Kasumi-1 (cell line): ENCODE data around the gene ZNF19.

Experiments used
- DNase-seq, 2 experiments: peaks; one replicate each; lab custom pipeline; 2025; lab: John Stamatoyannopoulos, UW

The ZNF19 gene

DNA sequence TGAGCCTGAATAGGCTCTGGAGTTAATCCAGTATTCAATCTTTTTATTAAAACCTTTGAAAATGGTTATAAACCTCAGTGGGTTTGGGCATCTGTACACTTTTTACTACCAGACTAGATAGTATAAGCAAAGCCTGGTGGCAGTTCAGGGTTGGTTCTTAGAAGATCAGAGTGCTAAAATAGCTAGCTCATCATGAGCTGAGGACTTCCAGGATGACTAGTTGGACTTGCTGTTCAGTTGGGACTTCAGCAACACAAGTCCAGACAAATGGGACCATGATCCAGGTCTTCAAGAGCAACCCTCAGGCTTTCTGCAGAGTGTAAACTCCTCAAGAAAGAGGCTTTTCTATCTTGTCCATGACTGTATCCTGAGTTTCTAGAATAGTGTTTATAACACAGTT lies 1.2 kb upstream of the ZNF19 start:
- DNase-seq = no peak

DNA sequence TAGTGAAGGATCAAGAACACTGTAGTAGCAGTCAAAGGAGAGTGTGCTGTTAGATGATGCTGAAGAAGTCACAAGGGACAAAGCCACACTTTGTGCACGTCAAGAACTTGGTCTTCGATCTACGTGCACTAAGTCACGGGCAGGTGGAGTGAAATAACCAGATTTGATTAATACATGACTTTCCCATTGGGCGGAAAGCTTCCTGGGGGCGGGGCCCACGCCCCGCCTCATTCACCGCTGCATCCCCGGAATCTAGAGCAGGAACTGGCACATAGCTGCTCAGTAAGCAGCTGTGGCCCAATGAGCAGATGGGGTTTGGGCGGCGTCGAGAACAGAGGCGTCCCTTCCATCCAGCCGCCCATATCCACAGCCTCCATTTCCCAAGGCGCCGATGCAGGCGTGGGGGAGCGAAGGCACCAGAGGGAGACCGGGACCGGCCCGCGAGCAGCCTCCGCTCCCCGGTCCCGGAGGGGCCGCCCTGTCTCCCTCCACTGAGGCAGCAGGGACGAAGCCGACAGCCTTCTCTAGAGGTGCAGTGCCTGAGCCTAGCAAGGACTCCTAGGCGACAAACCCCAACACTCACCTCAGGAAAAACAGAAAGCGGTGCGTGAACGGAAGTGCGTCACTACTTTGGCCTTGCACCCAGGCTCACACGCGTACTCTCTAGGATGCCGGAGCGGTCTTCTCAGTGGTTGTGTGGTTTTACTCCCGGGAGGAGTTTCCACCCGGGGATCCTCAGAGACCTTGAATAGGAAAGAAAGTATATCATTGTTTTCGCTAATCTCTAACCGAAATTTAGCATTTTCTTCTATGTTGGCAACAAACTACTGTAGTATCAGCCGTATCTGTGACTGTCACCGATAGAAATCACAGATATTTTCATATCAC lies 4.9 kb downstream of the ZNF19 start:
- DNase-seq = peak; percentile 91 to 94

DNA sequence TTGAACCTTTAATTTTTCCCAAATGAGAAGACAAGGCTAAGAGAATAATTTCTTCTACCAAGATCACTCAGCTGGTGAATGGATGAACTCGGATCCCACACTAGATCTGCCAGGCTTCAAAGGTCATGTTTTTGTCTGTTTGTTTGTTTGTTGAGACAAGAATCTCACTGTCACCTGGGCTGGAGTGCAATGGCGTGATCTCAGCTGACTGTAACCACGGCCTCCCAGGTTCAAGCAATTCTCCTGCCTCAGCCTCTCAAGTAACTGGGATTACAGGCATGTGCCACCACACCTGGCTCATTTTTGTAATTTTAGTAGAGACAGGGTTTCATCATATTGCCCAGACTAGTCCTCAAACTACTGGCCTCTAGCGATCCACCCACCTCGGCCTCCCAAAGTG lies 6.6 kb downstream of the ZNF19 start:
- DNase-seq = no peak

GRCh38 chr16:71480956-71481355 lies 8.2 kb downstream of the ZNF19 start:
- DNase-seq = no peak

DNA sequence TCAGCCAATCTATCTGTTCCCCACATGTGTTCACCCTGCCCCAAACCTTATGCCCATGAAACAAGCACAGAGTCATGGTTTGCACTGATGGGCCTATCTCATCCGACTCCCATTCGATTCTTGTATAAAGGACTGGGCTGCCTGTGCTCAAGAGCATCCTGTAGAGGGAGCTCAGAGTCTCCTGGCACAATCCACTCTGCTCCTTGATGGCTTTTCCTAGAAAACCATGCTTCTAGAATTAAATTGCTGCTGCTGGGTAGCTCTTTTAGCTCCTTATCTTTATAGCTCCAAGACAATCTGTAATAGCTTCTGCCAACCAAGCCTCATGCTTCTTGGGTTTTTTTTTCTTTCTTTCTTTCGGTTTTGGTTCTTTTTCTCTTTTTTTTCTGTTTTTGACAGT lies 9.7 kb downstream of the ZNF19 start:
- DNase-seq = peak; percentile 52 to 56

DNA sequence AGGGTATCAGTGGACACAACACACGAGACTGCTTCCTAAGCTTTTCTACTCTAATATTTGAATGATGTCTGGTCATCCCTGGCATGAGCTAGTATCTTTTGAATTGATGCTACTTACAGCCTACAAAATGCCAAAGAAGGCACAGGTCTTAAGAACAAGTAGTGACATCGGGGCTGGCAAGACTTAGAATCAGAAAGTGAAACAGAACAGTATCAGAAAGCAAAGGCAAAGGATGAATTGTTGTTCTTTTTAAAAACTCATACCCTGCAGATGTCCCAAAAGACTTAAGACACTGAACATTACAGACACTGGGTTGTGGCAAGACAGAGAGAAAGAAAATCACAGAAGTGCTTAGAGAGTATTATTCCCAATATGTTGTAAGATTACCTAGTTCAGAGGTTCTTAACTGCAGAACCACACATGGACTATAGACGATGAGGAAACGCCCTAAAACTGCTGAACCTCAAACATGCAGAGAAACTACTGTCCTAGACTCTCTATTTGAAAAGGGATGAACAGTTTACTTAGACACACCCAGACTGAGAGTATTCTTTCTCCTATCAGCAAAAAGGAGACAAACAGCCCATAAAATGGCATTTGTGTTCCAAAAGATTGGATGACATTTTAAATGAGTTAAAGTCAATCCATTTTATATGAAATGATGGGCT lies 12.5 kb downstream of the ZNF19 start:
- no peak for DNase-seq

- DNase-seq = no peak
Measured at GRCh38 chr16:71474864-71475263, 14.3 kb downstream of the ZNF19 start.

DNA sequence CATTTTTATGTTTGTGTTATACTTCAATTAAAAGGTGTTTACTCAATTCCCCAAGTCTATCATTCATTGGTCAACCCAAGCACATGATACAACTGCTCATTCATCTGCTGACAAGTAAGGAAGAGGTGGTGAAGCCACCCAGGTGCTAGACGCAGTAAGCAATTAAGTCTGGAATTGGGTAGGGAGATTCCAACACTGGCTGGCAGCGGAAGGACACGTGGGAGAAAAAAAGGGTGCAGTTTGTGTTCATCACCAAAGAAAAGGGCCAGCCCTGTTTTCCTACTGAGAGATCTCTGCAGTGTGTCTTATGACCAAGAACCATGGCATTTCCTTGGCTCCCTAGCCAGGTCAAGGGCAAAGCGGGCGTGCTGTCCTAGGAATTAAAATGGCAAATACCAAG lies 15.2 kb downstream of the ZNF19 start:
- DNase-seq = no peak

DNA sequence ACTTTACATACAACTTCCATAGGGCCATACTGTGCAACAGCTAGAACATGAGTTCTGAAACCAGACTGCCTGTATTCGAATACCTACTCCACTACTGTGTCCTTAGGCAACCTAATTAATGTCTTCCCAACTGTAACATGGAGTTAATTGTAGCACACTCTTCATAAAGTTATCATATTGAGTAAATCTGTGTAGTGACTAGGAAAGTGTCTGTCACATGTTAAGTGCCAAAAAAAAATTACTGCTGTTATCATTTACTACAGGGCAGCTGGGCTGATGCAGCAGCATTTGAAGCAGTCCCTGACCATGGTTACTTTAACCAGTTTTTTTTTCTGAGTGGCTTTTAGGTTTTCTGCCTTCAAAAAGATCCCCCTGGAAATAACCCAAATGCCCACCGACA lies 16.2 kb downstream of the ZNF19 start:
- DNase-seq = no peak

DNA sequence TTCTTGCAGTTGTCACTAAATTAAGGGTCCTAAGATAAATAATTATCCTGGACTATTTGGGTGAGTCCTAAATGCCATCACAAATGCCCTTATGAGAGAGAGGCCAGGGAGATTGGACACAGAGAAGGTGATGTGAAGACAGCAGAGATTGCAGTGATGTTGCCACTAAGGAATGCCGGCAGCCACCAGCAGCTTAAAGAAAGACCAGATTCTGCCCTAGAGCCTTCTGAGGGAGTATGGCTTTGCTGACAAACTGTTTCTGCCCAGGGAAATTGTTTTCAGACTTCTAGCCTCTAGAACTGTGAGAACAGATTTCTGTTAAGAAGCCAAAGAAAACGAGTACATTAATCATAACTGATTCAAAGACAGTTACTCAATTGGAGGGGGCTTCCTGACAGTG lies 17.1 kb downstream of the ZNF19 start:
- no peak for DNase-seq

DNA sequence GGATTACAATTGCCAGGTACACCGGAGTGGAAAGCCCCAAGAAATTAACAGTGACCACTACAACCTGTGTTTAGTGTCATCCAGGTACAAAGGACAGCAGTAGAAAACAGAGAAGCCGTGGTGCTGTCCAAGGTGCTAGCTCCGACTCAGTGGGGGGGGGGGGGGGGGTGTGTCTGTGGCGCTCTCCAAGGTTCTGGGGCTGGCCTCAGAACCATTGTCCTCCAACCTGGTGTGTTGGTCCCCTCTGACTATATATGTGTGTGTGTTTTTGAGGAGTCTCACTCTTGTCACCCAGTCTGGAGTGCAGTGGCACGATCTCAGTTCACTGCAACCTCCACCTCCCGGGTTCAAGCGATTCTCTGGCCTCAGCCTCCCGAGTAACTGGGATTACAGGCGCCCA lies 21.3 kb downstream of the ZNF19 start:
- peak; percentile 50 to 57 for DNase-seq

GRCh38 chr16:71464231-71464630 lies 24.9 kb downstream of the ZNF19 start:
- no peak for DNase-seq

DNA sequence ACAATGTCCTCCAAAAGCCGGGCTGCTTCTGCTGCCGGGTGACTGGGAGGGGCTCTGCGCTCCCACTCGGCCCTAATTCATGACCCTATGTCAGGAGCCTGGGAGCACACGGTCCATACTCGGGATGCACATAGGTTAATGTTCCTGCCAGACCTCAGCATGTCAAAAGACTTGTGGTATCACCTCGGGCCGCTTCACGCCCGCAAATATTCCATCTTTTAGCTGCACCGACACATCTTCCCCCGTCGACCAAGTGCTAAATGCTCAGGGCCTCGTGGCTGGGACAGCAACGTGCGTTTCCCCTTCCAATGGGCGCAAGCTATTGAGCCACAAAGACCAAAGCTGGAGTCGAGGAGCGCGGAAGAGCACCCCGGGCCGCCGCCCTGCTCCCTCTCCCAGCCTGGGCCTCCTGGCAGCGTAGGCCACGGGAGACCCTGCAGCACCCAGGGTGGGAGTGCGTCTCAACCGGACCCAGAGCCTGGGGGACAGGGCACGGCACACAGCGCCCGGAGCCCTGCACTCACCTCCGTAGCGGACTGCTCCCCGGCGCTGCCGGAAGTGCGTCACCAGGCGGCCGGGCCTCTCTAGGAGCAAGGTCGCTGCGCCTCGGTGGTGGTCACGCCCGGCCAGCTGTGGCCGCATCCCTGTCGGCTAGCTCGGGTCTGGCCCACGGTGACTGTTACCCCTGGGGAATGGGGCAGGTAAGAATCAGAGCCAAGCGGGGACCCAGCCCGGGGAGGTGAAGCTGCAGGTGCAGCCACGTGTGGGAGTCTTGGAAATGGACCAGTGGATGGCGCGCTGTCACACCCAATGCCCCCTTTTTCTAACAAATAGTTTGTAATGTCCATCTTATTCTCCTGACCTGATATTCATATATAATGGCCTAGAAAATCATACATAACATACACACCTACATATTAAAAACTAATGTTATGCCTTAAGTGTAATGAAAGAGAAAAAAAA lies 27.2 kb downstream of the ZNF19 start, which contains the start of gene ZNF23:
Gene ZNF23 (minus strand): TSS at position 562 of the 963 bp plus-strand sequence. CDS start 5,451 bp downstream, outside the sequence.
- DNase-seq = peak; percentile 57 to 63

DNA sequence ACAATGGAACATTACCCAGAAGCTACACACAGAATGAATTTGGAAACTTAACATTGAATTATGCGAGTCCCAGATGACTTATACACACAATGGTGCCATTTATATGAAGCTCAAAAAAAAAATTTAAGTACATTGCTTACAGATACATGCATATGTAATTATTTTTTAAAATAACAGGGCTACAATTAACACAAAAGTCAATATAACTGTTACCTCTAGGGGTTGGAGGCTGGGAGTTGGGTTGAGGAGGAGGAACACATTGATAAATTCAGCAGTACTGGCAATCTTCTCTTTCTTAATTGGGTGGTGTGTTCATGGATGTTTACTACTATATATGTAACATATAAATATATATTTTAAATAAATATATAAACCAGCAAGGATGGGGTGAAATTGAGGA lies 28.2 kb downstream of the ZNF19 start:
- peak; percentile 16 to 17 for DNase-seq

GRCh38 chr16:71460236-71460635 lies 28.9 kb downstream of the ZNF19 start:
- DNase-seq = no peak

DNA sequence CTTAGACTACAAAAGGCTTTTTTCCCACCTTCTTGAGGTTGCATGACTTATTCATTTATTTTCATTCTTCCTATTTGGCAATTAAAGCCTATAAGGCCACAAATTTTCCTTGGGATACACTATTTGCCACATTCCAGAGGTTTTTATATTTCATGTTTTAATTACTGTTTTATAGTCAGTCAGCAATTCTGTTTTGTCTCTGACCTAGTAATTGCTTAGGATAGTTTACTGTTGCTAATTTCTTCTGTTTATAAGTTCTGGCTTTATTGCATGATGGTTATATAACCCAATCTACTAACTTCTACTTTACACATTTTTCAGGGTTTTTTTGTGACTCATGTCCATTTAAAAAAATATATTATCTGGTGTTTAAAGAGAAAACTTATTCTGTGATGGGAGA lies 29.6 kb downstream of the ZNF19 start:
- DNase-seq = no peak

GRCh38 chr16:71456801-71457200 lies 32.3 kb downstream of the ZNF19 start:
- no peak for DNase-seq

GRCh38 chr16:71453036-71453435 lies 36.1 kb downstream of the ZNF19 start:
- no peak for DNase-seq

GRCh38 chr16:71449020-71449419 lies 40.1 kb downstream of the ZNF19 start:
- DNase-seq = no peak

GRCh38 chr16:71448274-71448866 lies 40.8 kb downstream of the ZNF19 start:
- DNase-seq = no peak

DNA sequence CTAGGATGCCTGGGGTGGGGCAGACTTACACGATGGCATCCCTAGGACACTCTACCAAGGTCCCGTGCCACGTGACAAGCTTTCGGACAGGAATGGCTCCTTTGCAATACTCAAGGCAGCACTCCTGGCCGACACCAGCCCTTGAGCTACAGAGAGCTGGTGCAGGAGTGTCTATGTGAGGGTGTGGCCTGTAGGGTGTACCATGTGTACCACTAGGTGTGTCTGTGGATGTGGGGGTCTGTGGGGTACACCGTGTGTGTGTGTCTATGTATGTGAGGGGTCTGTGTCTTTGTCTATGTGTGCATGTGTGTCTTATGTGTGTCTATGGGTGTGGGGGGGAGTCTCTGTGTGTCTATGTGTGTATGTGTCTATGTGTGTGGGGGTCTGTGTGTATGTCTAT lies 45.4 kb downstream of the ZNF19 start:
- no peak for DNase-seq

GRCh38 chr16:71442051-71442440 lies 47.1 kb downstream of the ZNF19 start, which contains the start of gene TLE7:
TLE7 (minus strand) TSS chr16:71442054; CDS start chr16:71433324, 8,730 bp downstream.
- DNase-seq = no peak
